COLO668 (cell line): ENCODE results near the gene SOX1.
A peak's percentile ranks its signal among the peaks of the same experiment; 100 is the strongest.

ENCODE experiments used
- DNase-seq: peaks from one replicate; lab custom pipeline; 2025; ENCODE audit not compliant: unreplicated experiment; lab: John Stamatoyannopoulos, UW

SOX1 gene

GRCh38 chr13:112067116-112067741 is at the start of gene SOX1:
TSS of gene SOX1 (plus strand) at chr13:112067149. CDS start at chr13:112067659, 510 bp downstream.
- DNase-seq = peak; percentile 100

GRCh38 chr13:112024577-112024976 is 42.4 kb upstream of the SOX1 start:
- no peak for DNase-seq

- no peak for DNase-seq
These were observed 39.7 kb upstream of the SOX1 start for GRCh38 chr13:112027250-112027649.

- DNase-seq = no peak
These were observed 38.5 kb upstream of the SOX1 start for GRCh38 chr13:112028481-112028880.

- DNase-seq = no peak
These were observed 37.8 kb upstream of the SOX1 start for GRCh38 chr13:112029143-112029542.

- peak; percentile 76 for DNase-seq
These were observed 34.6 kb upstream of the SOX1 start for GRCh38 chr13:112032186-112032993.

- DNase-seq = no peak
These were observed 32.7 kb upstream of the SOX1 start for GRCh38 chr13:112034231-112034630.

- no peak for DNase-seq
These were observed 32.1 kb upstream of the SOX1 start for GRCh38 chr13:112034846-112035245.

- no peak for DNase-seq
These were observed 24.5 kb upstream of the SOX1 start for GRCh38 chr13:112042496-112042895.

GRCh38 chr13:112052213-112052612 is 14.7 kb upstream of the SOX1 start:
- DNase-seq = no peak

GRCh38 chr13:112053167-112053743 is 13.7 kb upstream of the SOX1 start:
- DNase-seq = no peak

- DNase-seq = no peak
These were observed 13.0 kb upstream of the SOX1 start for GRCh38 chr13:112053744-112054615.

- DNase-seq = no peak
These were observed 12.3 kb upstream of the SOX1 start for GRCh38 chr13:112054616-112055015.

GRCh38 chr13:112055036-112055914 is 11.7 kb upstream of the SOX1 start:
- DNase-seq = peak; percentile 68

- no peak for DNase-seq
These were observed 11.1 kb upstream of the SOX1 start for GRCh38 chr13:112055915-112056269.

GRCh38 chr13:112056284-112056727 is 10.6 kb upstream of the SOX1 start:
- DNase-seq = peak; percentile 82

GRCh38 chr13:112056739-112057438 is 10.1 kb upstream of the SOX1 start:
- DNase-seq = peak; percentile 89

GRCh38 chr13:112057439-112057735 is 9.6 kb upstream of the SOX1 start:
- DNase-seq = no peak

- peak; percentile 95 for DNase-seq
These were observed 9.0 kb upstream of the SOX1 start for GRCh38 chr13:112057736-112058518.
